NCI-H128 (cell line): Measurements from ENCODE around the gene DUOXA1.
"Not testable (repeated sequence)": the region's sequence is repeated elsewhere in the genome, so short reads cannot be mapped to it uniquely, and the experiment has no call there.

Source experiments
- DNase-seq: peaks from one replicate; lab custom pipeline; 2025; ENCODE audit not compliant: unreplicated experiment; lab: John Stamatoyannopoulos, UW

Gene DUOXA1

GRCh38 chr15:45151998-45152828, 22.5 kb upstream of the DUOXA1 start:
- no peak for DNase-seq

- DNase-seq: no peak
Observed at GRCh38 chr15:45150997-45151396, 21.3 kb upstream of the DUOXA1 start.

DNA sequence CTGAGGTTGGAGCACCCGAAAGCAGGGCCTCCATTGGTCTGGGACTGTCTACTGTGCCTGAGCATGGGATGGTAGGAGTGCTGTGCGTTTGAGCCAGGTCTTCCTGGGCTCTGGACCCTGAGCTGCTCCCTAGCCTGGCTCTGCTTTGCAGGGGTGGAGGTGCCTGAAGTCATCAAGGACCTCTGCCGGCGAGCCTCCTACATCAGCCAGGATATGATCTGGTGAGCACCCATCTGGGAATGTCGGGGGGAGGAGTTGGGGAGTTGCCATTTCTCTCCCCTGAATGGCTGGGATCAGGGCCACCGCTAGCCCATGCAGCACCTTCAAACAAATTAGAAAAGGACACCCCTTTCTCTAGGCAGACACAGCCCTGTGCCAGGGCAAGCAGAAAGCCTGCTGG, 20.8 kb upstream of the DUOXA1 start:
- no peak for DNase-seq

DNA sequence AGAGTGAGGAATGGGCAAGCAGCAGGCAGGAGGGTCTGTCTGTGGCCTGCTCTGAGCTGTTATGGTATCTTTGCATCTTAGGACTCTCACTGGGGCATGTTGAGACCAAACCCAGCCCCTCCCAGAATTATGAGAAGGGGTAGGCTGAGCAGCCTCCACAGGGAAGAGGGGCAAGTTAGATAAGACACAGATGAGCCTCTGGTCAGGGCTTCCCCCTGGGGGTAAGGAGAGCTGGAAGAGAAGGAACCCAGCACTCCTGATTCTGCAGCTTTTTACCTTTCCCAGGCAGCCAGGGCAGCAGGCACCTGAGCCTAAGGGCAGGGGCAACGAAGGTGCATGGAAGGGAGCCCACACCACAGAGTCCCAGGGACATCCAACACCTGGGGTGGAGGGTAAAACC, 19.4 kb upstream of the DUOXA1 start:
- no peak for DNase-seq

- DNase-seq: no peak
Observed at GRCh38 chr15:45148076-45149059, 18.7 kb upstream of the DUOXA1 start.

- no peak for DNase-seq
Observed at GRCh38 chr15:45147606-45148005, 17.9 kb upstream of the DUOXA1 start.

GRCh38 chr15:45146405-45146804, 16.7 kb upstream of the DUOXA1 start:
- no peak for DNase-seq

DNA sequence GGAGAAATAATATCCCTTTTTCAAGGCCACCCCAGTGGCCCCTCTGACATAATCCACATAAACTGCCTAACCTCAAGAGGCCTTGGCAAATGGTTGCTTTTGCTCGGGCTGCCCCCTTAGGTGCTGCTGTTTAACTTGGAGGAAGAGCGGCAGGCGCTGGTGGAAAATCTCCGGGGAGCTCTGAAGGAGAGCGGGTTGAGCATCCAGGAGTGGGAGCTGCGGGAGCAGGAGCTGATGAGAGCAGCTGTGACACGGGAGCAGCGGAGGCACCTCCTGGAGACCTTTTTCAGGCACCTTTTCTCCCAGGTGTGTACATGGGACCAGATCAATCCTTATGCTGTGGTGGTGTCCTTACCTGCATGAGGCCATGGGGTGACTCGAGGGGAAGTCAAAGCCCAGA, 15.1 kb upstream of the DUOXA1 start:
- DNase-seq: no peak

DNA sequence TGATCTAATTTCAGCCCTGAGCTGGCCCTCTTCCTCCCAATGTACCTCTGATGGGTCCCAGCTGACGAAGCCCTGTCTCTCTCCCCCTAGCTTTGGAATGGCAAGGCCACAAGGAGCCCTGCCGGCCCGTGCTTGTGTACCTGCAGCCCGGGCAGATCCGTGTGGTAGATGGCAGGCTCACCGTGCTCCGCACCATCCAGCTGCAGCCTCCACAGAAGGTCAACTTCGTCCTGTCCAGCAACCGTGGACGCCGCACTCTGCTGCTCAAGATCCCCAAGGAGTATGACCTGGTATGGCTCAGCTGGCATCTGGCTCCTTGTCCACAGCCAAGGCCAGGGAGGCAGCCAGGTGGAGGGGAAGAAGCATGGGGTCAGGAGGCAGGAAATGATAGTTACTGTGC, 14.3 kb upstream of the DUOXA1 start:
- no peak for DNase-seq

DNA sequence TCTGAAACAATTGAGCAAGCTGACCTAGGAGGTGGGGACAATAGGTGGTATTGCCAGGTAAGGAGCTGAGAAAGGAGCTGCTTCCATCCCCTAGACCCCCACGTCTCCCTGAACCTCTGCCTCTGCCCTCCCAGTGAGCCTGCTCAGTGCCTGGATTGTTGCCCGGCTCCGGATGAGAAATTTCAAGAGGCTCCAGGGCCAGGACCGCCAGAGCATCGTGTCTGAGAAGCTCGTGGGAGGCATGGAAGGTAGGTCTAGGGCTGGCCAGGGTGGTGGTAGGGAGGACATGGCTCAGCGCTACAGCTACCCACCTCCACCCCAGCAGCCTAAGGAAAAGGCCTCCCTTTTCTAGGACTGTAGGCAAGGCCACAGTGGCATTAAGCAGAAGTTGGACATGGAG, 13.4 kb upstream of the DUOXA1 start:
- no peak for DNase-seq

GRCh38 chr15:45141386-45141785, 11.7 kb upstream of the DUOXA1 start:
- no peak for DNase-seq

- DNase-seq: no peak
Observed at GRCh38 chr15:45140557-45141250, 11.0 kb upstream of the DUOXA1 start.

- DNase-seq: no peak
Observed at GRCh38 chr15:45139770-45140169, 10.1 kb upstream of the DUOXA1 start.

- DNase-seq: no peak
Observed at GRCh38 chr15:45138814-45139765, 9.4 kb upstream of the DUOXA1 start.

- no peak for DNase-seq
Observed at GRCh38 chr15:45137703-45138102, 8.0 kb upstream of the DUOXA1 start.

- no peak for DNase-seq
Observed at GRCh38 chr15:45136378-45136764, 6.7 kb upstream of the DUOXA1 start.

DNA sequence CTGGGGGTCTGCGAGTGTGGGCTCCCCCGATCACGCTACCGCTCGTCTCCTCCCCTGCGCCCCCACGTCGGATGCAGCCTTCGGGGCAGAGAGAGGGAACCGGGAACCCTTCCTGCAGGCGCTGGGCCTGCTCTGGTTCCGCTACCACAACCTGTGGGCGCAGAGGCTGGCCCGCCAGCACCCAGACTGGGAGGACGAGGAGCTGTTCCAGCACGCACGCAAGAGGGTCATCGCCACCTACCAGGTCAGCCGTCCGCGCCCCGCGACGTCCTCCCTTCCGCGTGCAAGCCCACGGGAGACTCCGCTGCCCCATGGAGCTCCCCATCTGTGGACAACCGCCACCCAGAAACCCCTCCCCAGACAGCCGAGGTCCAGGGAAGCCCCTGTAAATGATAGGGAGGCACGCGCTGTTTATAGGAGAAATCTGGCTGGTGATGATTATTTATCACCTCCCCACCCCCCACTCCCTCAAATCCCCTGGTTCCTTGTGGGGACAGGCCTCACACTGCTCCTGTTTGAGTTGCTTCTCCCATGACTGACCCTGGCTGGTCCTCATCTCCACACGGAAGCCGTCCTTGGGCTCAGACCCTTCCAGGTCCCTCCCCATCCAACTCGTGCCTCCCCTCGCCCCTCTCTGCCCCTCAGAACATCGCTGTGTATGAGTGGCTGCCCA, 6.2 kb upstream of the DUOXA1 start:
- DNase-seq: not testable (repeated sequence)

GRCh38 chr15:45134682-45135604, 5.3 kb upstream of the DUOXA1 start:
- DNase-seq: no peak

- DNase-seq: no peak
Observed at GRCh38 chr15:45134046-45134445, 4.4 kb upstream of the DUOXA1 start.
